ENCODE data around the gene NTHL1.

Gene NTHL1

GRCh38 chr16:2077016-2077415 is 29.4 kb upstream of the NTHL1 start:
- Histone ChIP-seq H3K27ac (ENCODE audit: low read length) (no peak overlapping the region), H3K36me3 (replicated peaks; ENCODE audit: insufficient read depth, low read length) (no peaks in the 10 kb centered on the region)
- TF ChIP-seq CTCF (IDR thresholded peaks at IDR 0.05; ENCODE audit: low read length), result no peak
- TF ChIP-seq EZH2phosphoT487 (IDR thresholded peaks at IDR 0.05; ENCODE audit: low read length), result no peak
- TF ChIP-seq EZH2 (optimal IDR thresholded peaks at IDR 0.05; ENCODE audit: low read depth, low read length), result no peak

GRCh38 chr16:2076072-2076865 is 28.6 kb upstream of the NTHL1 start:
- H3K79me2 ChIP-seq (ENCODE audit: low read length), result no peaks in the 10 kb centered on the region
- TF ChIP-seq CTCF (IDR thresholded peaks at IDR 0.05; ENCODE audit: low read length) (no peak), EZH2phosphoT487 (IDR thresholded peaks at IDR 0.05; ENCODE audit: low read length) (no peak), EZH2 (optimal IDR thresholded peaks at IDR 0.05; ENCODE audit: low read depth, low read length) (no peak)
- H3K36me3 ChIP-seq (replicated peaks; ENCODE audit: insufficient read depth, low read length), result no peaks in the 10 kb centered on the region
- no peak overlapping the region for H3K9ac ChIP-seq (ENCODE audit: low read length)
- H3K27ac ChIP-seq (ENCODE audit: low read length), result no peak overlapping the region
- H3K4me2 ChIP-seq (ENCODE audit: low read depth, low read length), result no peak overlapping the region
- H3K4me3 ChIP-seq (ENCODE audit: low read length), result no peak overlapping the region
- no peaks in the 10 kb centered on the region for H3K9me2 ChIP-seq (replicated peaks; ENCODE audit: insufficient read depth, low read length)
- H3F3A ChIP-seq (ENCODE audit: insufficient read depth, low read length), result no peaks in the 10 kb centered on the region
- H3K4me1 ChIP-seq (ENCODE audit: low read length), result no peaks in the 10 kb centered on the region
- H3K9me3 ChIP-seq (replicated peaks; ENCODE audit: insufficient read depth, low read length), result no peaks in the 10 kb centered on the region
- H3K27me3 ChIP-seq (replicated peaks; ENCODE audit: insufficient read depth, low read length), result no peaks in the 10 kb centered on the region
- DNase-seq, result no peak
- no peaks in the 10 kb centered on the region for H4K20me1 ChIP-seq (ENCODE audit: insufficient read depth, low read length)
- no peak overlapping the region for H2AFZ ChIP-seq (ENCODE audit: low read length)

More at GRCh38 chr16:2077016-2077415, 29.4 kb upstream of the NTHL1 start:
- Histone ChIP-seq H3K9me3 (replicated peaks; ENCODE audit: insufficient read depth, low read length) (no peaks in the 10 kb centered on the region), H3K4me3 (ENCODE audit: low read length) (no peak overlapping the region), H3K4me2 (ENCODE audit: low read depth, low read length) (no peak overlapping the region), H3K4me1 (ENCODE audit: low read length) (no peaks in the 10 kb centered on the region), H3K79me2 (ENCODE audit: low read length) (no peaks in the 10 kb centered on the region), H4K20me1 (ENCODE audit: insufficient read depth, low read length) (no peaks in the 10 kb centered on the region), H2AFZ (ENCODE audit: low read length) (no peak overlapping the region), H3F3A (ENCODE audit: insufficient read depth, low read length) (no peaks in the 10 kb centered on the region), H3K9me2 (replicated peaks; ENCODE audit: insufficient read depth, low read length) (no peaks in the 10 kb centered on the region), H3K27me3 (replicated peaks; ENCODE audit: insufficient read depth, low read length) (no peaks in the 10 kb centered on the region), H3K9ac (ENCODE audit: low read length) (no peak overlapping the region)
- DNase-seq, result no peak

GRCh38 chr16:2075631-2076030 is 28.0 kb upstream of the NTHL1 start:
- Histone ChIP-seq H2AFZ (ENCODE audit: low read length) (no peak overlapping the region), H3K4me3 (ENCODE audit: low read length) (no peak overlapping the region), H3K27ac (ENCODE audit: low read length) (no peak overlapping the region), H3K9me3 (replicated peaks; ENCODE audit: insufficient read depth, low read length) (no peaks in the 10 kb centered on the region), H4K20me1 (ENCODE audit: insufficient read depth, low read length) (no peaks in the 10 kb centered on the region), H3K79me2 (ENCODE audit: low read length) (no peaks in the 10 kb centered on the region), H3K4me2 (ENCODE audit: low read depth, low read length) (no peak overlapping the region), H3K27me3 (replicated peaks; ENCODE audit: insufficient read depth, low read length) (no peaks in the 10 kb centered on the region), H3K36me3 (replicated peaks; ENCODE audit: insufficient read depth, low read length) (no peaks in the 10 kb centered on the region), H3K9ac (ENCODE audit: low read length) (no peak overlapping the region), H3F3A (ENCODE audit: insufficient read depth, low read length) (no peaks in the 10 kb centered on the region), H3K4me1 (ENCODE audit: low read length) (no peaks in the 10 kb centered on the region), H3K9me2 (replicated peaks; ENCODE audit: insufficient read depth, low read length) (no peaks in the 10 kb centered on the region)
- DNase-seq, result no peak
- TF ChIP-seq EZH2 (optimal IDR thresholded peaks at IDR 0.05; ENCODE audit: low read depth, low read length) (no peak), EZH2phosphoT487 (IDR thresholded peaks at IDR 0.05; ENCODE audit: low read length) (no peak), CTCF (IDR thresholded peaks at IDR 0.05; ENCODE audit: low read length) (no peak)

Data from MM.1S (cell line).